SK-N-SH (cell line): ENCODE results near the gene CCR6. TPM values are rescaled to one million over a fixed set of nuclear protein-coding genes. Genes with fewer than 3 reads are reported as not detected.

ENCODE experiments used
- CTCF ChIA-PET: fragments of 300-600, 350-600 bp; formaldehyde crosslinking; extraction: SDS; loops from one replicate; lab custom pipeline; 2021; lab: Yijun Ruan, JAX
- POLR2A ChIA-PET: fragments of 350-600 bp; sonication (Branson Sonifier 250); formaldehyde crosslinking; extraction: SDS; loops from one replicate; lab custom pipeline; 2020; ENCODE audit warnings: antibody characterized with exemption, inconsistent platforms; lab: Yijun Ruan, JAX
- DNase-seq: peaks from one replicate; pipeline ENCODE4 v3.0.0; 2012
- H2AFZ ChIP-seq: fragments of 200-600 bp; sonication (generic); 2 replicates; pipeline ENCODE4 v1.8.1; 2016; ENCODE audit warnings: antibody characterized with exemption, mild to moderate bottlenecking, low read depth
- H3F3A ChIP-seq: fragments of 200-600 bp; sonication (generic); replicated peaks from 2 replicates; pipeline ENCODE3; 2016; ENCODE audit warnings: antibody characterized with exemption, mild to moderate bottlenecking; ENCODE audit not compliant: insufficient read depth
- H3K27ac ChIP-seq, 2 experiments: fragments of 200-500 bp in 1 of 2; fragments of 200-600 bp in 1 of 2; sonication (Bioruptor generic) in 1 of 2; sonication (generic), shearing (Covaris generic) in 1 of 2; 2 replicates each; pipeline versions ENCODE4 v1.5.1 to v1.6.1; 2014 to 2016; ENCODE audit warnings: low read depth in 2 of 2, inconsistent platforms in 1 of 2, low read length in 1 of 2, mild to moderate bottlenecking in 1 of 2, mixed read lengths in 1 of 2
- H3K27me3 ChIP-seq: fragments of 200-600 bp; sonication (generic), shearing (Covaris generic); 2 replicates; pipeline ENCODE4 v1.6.1; 2016; ENCODE audit warnings: mixed run types; ENCODE audit not compliant: insufficient read depth
- H3K36me3 ChIP-seq, 2 experiments: fragments of 200-500 bp in 1 of 2; fragments of 200-600 bp in 1 of 2; sonication (Bioruptor generic) in 1 of 2; sonication (generic) in 1 of 2; replicated peaks in 1 of 2; 2 replicates each; pipeline versions ENCODE3 to v1.5.1; 2014 to 2016; ENCODE audit warnings: low read length in 1 of 2, mild to moderate bottlenecking in 1 of 2; ENCODE audit not compliant: insufficient read depth in 2 of 2, control insufficient read depth in 1 of 2
- H3K4me1 ChIP-seq, 2 experiments: fragments of 200-500 bp in 1 of 2; fragments of 200-600 bp in 1 of 2; sonication (Bioruptor generic) in 1 of 2; sonication (generic), shearing (Covaris generic) in 1 of 2; 2 replicates each; pipeline versions ENCODE4 v1.5.1 to v1.6.1; 2014 to 2016; ENCODE audit warnings: low read depth in 1 of 2, low read length in 1 of 2, mixed run types in 1 of 2; ENCODE audit not compliant: insufficient read depth in 2 of 2, control insufficient read depth in 1 of 2
- H3K4me2 ChIP-seq: fragments of 200-600 bp; sonication (generic), shearing (Covaris generic); 2 replicates; pipeline ENCODE4 v1.6.1; 2017; ENCODE audit warnings: mixed run types
- H3K4me3 ChIP-seq, 2 experiments: fragments of 200-500 bp in 1 of 2; fragments of 200-600 bp in 1 of 2; sonication (Bioruptor generic) in 1 of 2; sonication (generic), shearing (Covaris generic) in 1 of 2; 2 replicates each; pipeline versions ENCODE4 v1.5.1 to v1.8.1; 2014 to 2016; ENCODE audit warnings: low read depth in 2 of 2, inconsistent platforms in 1 of 2, low read length in 1 of 2, mild to moderate bottlenecking in 1 of 2, mixed read lengths in 1 of 2, moderate library complexity in 1 of 2
- H3K79me2 ChIP-seq: fragments of 200-600 bp; sonication (generic); 2 replicates; pipeline ENCODE4 v1.8.1; 2017; ENCODE audit warnings: mild to moderate bottlenecking; ENCODE audit not compliant: insufficient read depth
- H3K9ac ChIP-seq: fragments of 200-600 bp; sonication (generic); 2 replicates; pipeline ENCODE4 v1.6.1; 2017; ENCODE audit warnings: mixed run types
- H3K9me2 ChIP-seq: fragments of 200-600 bp; sonication (generic); 2 replicates; pipeline ENCODE4 v1.6.1; 2017; ENCODE audit warnings: mixed run types
- H3K9me3 ChIP-seq: fragments of 200-600 bp; sonication (generic); 2 replicates; pipeline ENCODE4 v1.6.1; 2017; ENCODE audit warnings: mixed run types, mild to moderate bottlenecking, moderate library complexity
- H4K20me1 ChIP-seq: fragments of 200-600 bp; sonication (generic); 2 replicates; pipeline ENCODE4 v1.6.1; 2017; ENCODE audit warnings: mild to moderate bottlenecking, mixed run types; ENCODE audit not compliant: insufficient read depth
- ELF1 ChIP-seq: IDR thresholded peaks from 2 replicates; pipeline ENCODE4 v1.4.0; 2012
- GATA2 ChIP-seq: sonication (generic); formaldehyde crosslinking; IDR thresholded peaks from 2 replicates; pipeline ENCODE4 v1.5.0; 2020; ENCODE audit warnings: mild to moderate bottlenecking, missing genetic modification reagents
- MXI1 ChIP-seq: IDR thresholded peaks from 2 replicates; pipeline ENCODE4 v1.6.1; 2012; ENCODE audit warnings: mild to moderate bottlenecking, low read depth, low read length, improper control_type of control experiment
- NRF1 ChIP-seq: IDR thresholded peaks from 2 replicates; pipeline ENCODE4 v1.6.1; 2012; ENCODE audit warnings: low read depth, mild to moderate bottlenecking, low read length
- POLR2AphosphoS5 ChIP-seq: IDR thresholded peaks from 2 replicates; pipeline ENCODE4 v1.6.1; 2012; ENCODE audit warnings: low read depth, low read length
- SMC3 ChIP-seq: IDR thresholded peaks from 2 replicates; pipeline ENCODE4 v1.6.1; 2012; ENCODE audit warnings: low read depth, low read length, improper control_type of control experiment
- WGBS: methylation state at CpG from one replicate; pipeline ENCODE4 v1.1.6; 2017; ENCODE audit warnings: low lambda C conversion rate; 5-methylcytosine and 5-hydroxymethylcytosine counted together
- polyA plus RNA-seq, 3 experiments: library from polyadenylated mRNA; depleted of rRNA; stranded (reverse); fragments of >200 nt; gene quantifications; 2 replicates each; pipeline ENCODE4 v1.2.3, GENCODE V29; 2012
- TF ChIP-seq, protein P1 (sequence below): IDR thresholded peaks from 2 replicates; pipeline ENCODE4 v1.4.0; 2012; ENCODE audit warnings: low read depth
- TF ChIP-seq, protein P2 (sequence below): fragments of 200-600 bp; sonication (generic); IDR thresholded peaks from 2 replicates; pipeline ENCODE4 v1.6.1; 2017; ENCODE audit warnings: antibody characterized with exemption, mild to moderate bottlenecking, moderate library complexity
- TF ChIP-seq, protein P3 (sequence below): IDR thresholded peaks from 2 replicates; pipeline ENCODE4; 2012

Gene CCR6
- polyA plus RNA-seq, 1 of the 3 experiments (the other 2 are of a cell fraction), result not detected

DNA sequence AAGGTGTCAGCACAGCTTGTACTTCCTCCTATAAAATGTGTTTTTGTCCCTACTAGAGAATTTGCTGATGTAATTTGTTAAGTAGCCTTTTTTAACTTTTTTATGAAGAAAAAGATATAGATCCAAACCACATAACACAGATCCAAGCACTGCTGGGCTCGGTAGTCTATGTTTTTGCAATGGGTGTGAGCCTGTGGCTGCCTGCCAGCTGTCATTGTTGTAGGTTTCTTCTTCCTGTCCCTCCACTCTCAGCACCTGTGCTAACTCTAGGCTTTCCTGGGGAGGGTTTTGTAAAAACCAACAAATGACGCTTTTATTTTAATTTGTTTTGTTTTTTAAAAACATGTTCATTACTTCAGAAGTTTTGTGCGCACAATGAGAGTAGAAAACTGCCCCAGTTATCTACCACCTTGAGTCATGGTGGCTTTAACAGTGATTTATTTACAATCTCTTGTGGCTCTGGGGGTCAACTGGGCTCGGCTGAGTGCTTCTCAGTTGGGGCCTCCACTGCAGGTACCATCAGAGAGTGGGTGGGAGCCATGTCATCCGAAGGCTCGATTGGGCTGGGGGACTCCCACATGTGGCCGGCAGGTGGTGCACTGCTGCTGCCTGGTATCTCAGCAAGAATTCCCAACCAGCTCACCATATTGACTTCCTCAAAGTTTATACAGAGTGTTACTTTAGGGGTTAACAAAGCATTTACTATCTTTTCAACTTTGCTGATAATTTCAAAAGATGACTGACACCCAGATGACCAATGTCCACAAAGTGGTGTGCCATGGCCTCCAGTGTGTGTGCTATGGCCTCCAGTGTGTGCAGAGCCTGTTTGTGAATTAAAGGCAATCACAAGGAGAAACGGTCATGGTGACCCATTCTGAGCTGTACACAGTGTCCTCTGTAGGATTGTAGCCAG is 3.0 kb upstream of the CCR6 start:
- CTCF ChIA-PET, result interaction anchor here (0.8 kb wide), 1 partner anchor 170 kb away, joined by 3 read pairs; no protein-coding TSS in a partner anchor
- DNase-seq, result no peak
- Histone ChIP-seq H3K4me2 (no peak overlapping the region), H3K9me2 (no peaks in the 10 kb centered on the region), H3K9me3 (no peaks in the 10 kb centered on the region), H4K20me1 (no peaks in the 10 kb centered on the region), H3F3A (no peaks in the 10 kb centered on the region), H3K4me3 (no peak overlapping the region), H3K79me2 (no peaks in the 10 kb centered on the region), H2AFZ (no peak overlapping the region), H3K9ac (no peak overlapping the region), H3K27me3 (no peaks in the 10 kb centered on the region), H3K27ac (no peak overlapping the region), H3K36me3 (no peaks in the 10 kb centered on the region), H3K4me1 (no peaks in the 10 kb centered on the region; a peak in 1 of 4 replicates)
- POLR2A ChIA-PET, result no interaction called here
- WGBS, result 41% methylated on average over 8 of the region's 8 CpGs
- TF ChIP-seq, protein P1, sequence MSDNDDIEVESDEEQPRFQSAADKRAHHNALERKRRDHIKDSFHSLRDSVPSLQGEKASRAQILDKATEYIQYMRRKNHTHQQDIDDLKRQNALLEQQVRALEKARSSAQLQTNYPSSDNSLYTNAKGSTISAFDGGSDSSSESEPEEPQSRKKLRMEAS, result no peak
- TF ChIP-seq, protein P2, sequence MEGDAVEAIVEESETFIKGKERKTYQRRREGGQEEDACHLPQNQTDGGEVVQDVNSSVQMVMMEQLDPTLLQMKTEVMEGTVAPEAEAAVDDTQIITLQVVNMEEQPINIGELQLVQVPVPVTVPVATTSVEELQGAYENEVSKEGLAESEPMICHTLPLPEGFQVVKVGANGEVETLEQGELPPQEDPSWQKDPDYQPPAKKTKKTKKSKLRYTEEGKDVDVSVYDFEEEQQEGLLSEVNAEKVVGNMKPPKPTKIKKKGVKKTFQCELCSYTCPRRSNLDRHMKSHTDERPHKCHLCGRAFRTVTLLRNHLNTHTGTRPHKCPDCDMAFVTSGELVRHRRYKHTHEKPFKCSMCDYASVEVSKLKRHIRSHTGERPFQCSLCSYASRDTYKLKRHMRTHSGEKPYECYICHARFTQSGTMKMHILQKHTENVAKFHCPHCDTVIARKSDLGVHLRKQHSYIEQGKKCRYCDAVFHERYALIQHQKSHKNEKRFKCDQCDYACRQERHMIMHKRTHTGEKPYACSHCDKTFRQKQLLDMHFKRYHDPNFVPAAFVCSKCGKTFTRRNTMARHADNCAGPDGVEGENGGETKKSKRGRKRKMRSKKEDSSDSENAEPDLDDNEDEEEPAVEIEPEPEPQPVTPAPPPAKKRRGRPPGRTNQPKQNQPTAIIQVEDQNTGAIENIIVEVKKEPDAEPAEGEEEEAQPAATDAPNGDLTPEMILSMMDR, result no peak
- TF ChIP-seq, protein P3, sequence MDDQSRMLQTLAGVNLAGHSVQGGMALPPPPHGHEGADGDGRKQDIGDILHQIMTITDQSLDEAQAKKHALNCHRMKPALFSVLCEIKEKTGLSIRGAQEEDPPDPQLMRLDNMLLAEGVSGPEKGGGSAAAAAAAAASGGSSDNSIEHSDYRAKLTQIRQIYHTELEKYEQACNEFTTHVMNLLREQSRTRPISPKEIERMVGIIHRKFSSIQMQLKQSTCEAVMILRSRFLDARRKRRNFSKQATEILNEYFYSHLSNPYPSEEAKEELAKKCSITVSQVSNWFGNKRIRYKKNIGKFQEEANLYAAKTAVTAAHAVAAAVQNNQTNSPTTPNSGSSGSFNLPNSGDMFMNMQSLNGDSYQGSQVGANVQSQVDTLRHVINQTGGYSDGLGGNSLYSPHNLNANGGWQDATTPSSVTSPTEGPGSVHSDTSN, result no peak
- TF ChIP-seq POLR2AphosphoS5 (no peak), SMC3 (no peak), ELF1 (no peak), MXI1 (no peak), NRF1 (no peak)

DNA sequence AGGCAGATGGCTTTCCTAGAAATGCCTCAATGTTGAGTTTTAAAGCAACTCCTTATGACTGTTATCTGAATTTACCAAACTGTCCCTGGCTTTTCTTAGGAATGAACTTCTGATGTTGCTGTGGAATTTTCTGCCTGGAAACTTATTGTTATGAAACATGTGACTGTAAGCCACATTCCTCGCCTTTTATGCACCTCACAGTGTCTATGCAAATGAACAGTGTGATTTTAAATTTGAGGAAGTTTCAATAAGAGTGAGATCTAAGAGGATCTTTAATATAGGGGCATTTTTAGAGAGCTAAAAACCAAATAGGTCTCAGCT is 2.4 kb upstream of the CCR6 start:
- H3K9ac ChIP-seq, result no peak overlapping the region
- no peaks in the 10 kb centered on the region for H4K20me1 ChIP-seq
- no peaks in the 10 kb centered on the region for H3F3A ChIP-seq
- H3K4me3 ChIP-seq, result no peak overlapping the region
- no peaks in the 10 kb centered on the region for H3K79me2 ChIP-seq
- H3K9me3 ChIP-seq, result no peaks in the 10 kb centered on the region
- H3K36me3 ChIP-seq, result no peaks in the 10 kb centered on the region
- ChIA-PET CTCF (no interaction called here), POLR2A (no interaction called here)
- no peak overlapping the region for H3K4me2 ChIP-seq
- H2AFZ ChIP-seq, result no peak overlapping the region
- WGBS, result 26% methylated on average over 1 of the region's 1 CpG
- H3K27me3 ChIP-seq, result no peaks in the 10 kb centered on the region
- no peaks in the 10 kb centered on the region for H3K9me2 ChIP-seq
- H3K27ac ChIP-seq, result no peak overlapping the region
- TF ChIP-seq, protein P3, result no peak
- TF ChIP-seq GATA2 (CRISPR knock-in tag), result no peak
- DNase-seq, result no peak
- no peaks in the 10 kb centered on the region; a peak in 1 of 4 replicates for H3K4me1 ChIP-seq
